Measurements from ENCODE around the gene MAP4K4.

The MAP4K4 gene

GRCh38 chr2:101792208-101792607 lies 94.7 kb downstream of the MAP4K4 start:
- no peak for DNase-seq (ENCODE audit: low read depth)

DNA sequence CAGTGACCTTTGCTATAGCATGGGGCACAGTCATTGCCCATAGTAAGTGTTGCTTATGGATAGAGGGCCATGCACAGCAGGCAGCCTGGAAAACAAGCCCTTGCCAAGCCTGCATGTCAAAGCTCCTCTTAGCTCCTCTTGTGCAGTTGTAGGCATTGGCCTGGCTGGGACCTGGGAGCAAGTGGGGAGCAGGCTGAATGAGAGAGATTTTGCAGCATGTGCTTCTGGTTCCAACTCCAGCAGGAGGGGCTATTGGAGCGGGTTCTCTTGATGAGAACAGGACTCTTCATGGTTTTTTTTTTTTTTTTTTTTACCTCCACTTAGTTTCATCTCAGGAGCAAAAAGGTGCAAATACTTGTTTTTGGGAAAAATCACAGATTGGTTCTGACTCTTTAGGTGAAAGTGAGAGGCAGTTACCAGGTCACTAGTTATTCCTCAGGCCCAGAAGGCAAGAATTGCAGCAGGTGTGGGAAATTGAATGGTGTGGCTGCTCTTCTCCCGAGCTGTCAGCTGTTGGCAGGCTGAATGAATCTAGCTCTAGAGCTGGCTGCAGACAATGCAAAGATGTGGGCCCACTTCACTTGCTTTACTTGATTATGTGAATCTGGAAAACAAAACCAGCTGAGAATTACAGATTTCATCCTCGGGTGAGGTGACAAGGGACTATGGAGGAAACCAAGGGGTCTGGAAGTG lies 95.9 kb downstream of the MAP4K4 start:
- peak; percentile 45 for DNase-seq (ENCODE audit: low read depth)

- DNase-seq (ENCODE audit: low read depth) = no peak
Measured at GRCh38 chr2:101794141-101794540, 96.6 kb downstream of the MAP4K4 start.

- DNase-seq (ENCODE audit: low read depth) = peak; percentile 31
Measured at GRCh38 chr2:101795033-101795432, 97.5 kb downstream of the MAP4K4 start.

- DNase-seq (ENCODE audit: low read depth) = no peak
Measured at GRCh38 chr2:101796825-101797600, 99.5 kb downstream of the MAP4K4 start.

- DNase-seq (ENCODE audit: low read depth) = no peak
Measured at GRCh38 chr2:101801496-101801895, 104.0 kb downstream of the MAP4K4 start.

DNA sequence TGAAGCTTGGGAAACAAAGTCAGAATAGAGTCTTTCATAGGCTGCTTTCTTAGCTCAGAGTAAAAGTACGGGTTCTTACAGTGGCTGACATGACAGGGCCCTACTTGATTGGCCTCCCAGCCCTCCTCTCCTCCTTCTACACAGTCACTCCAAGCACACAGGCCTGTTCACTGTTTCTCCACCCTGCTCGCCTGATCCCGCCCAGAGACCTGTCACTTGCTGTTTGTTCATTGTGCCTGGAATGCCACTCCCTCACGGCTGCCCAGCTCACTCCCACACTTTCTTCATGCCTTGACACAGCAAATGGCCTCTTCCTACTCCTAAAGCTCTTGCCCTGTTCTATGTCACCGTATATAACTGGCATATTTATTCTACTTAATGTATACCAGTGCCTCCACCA lies 104.8 kb downstream of the MAP4K4 start:
- DNase-seq (ENCODE audit: low read depth) = peak; percentile 44

- peak; percentile 70 for DNase-seq (ENCODE audit: low read depth)
Measured at GRCh38 chr2:101803128-101803527, 105.6 kb downstream of the MAP4K4 start.

DNA sequence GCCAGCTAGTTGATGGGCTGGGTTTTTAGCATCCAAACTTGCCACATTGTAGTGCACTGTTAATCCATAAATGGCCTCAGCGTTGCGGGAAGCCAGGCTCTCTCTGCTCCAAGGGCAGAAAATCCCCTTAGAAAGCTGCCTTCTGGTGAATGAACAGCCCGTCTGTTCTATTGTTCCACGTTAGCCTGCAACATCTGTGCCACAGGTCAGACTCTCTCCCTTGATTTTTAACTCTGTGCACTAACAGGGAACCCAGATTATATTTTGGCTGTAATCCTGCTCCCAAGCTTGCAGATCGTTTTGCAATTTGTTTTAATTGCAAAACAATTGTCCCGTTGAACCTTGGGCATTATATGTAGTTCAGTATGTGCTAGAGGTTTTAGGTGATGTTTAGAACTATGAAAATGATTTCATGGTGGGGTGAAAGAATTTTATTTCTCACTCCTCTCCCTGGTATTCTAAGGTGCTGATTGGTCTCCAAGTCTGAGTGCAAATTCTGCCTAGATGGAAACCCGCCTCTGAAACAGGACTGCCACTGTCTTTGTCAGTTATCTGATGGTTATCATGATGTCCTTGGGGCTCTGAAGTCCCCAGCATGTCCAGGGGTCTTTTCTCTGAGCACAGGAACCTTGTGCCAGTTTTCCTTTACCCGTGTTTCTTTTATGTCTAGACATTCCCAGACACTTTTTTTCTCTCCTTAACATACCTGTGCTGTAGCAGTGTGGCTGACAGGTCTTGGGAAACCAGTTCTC lies 106.6 kb downstream of the MAP4K4 start:
- no peak for DNase-seq (ENCODE audit: low read depth)

DNA sequence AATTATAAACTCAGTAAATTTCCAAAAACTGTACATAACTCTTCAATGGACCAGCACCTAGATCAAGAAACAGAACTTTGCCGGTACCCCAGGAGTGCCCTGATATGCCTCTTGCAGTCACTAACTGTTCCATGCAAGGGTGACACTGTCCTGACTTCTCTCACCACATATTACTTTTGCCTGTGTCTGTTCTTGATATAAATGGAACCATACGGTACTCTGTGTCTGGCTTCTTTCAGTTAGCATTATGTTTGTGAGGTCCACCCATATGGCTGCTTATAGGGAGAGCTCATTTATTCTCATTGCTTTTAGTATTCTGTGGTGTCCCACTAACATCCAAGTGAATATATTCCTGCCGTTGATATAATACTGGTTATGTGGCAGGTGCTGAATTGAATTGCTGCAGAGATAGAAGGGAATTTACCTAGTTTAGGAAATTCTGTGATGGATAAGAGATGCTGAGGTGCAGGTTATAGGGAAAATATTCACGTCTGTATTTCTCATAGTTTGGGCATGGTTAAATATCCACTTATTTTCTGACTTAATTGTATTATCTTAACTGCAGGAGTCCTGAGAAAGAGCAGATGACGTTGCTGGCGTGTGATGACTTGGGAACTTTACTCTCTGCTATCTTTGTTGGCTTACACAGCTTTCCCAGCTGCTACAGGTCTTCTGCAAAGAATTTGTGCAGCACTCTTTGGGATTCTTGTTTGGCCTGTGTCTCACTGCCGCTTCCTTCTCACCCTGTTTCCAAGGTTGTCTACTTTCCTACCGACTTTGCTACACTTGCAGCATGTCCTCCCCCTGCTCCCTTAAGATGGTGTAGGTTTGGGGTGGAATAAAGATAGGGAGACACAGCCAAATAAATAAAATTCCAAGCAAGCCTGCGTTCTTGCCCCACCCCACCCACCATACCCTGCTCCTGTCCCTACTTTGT lies 107.9 kb downstream of the MAP4K4 start:
- peak; percentile 61 for DNase-seq (ENCODE audit: low read depth)

- DNase-seq (ENCODE audit: low read depth) = peak; percentile 95
Measured at GRCh38 chr2:101806123-101806522, 108.6 kb downstream of the MAP4K4 start.

- peak; percentile 27 for DNase-seq (ENCODE audit: low read depth)
Measured at GRCh38 chr2:101806701-101807100, 109.2 kb downstream of the MAP4K4 start.

- DNase-seq (ENCODE audit: low read depth) = no peak
Measured at GRCh38 chr2:101807242-101807641, 109.7 kb downstream of the MAP4K4 start.

DNA sequence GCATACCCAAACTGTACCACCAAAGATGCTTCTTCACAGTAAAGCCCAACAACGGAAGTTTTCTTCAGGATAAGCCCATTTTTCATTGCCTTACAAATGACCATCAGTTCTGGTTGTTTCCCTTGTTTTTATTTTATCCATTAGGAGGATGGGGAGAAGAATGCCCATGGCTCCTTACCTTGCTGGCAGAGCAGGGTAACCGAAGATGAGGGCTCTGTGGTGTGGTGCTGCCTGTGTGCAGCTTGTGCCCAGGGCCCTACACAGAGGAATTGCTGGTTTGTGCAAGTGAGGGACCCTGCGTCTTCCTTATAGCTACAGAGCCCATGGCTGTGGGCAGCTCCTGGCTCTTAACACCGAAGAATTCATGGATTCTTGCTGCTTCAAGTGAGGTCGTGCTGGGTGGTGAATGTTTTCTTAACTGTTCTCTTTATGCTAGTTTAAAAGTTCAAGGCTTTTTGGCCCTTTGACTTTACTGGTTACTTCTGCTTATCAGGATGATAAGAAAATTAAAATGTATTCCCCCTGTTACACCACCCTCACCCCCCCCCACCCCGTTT lies 110.6 kb downstream of the MAP4K4 start:
- DNase-seq (ENCODE audit: low read depth) = no peak

GRCh38 chr2:101809698-101810097 lies 112.2 kb downstream of the MAP4K4 start:
- DNase-seq (ENCODE audit: low read depth) = no peak

GRCh38 chr2:101811226-101812015 lies 113.9 kb downstream of the MAP4K4 start:
- DNase-seq (ENCODE audit: low read depth) = no peak

DNA sequence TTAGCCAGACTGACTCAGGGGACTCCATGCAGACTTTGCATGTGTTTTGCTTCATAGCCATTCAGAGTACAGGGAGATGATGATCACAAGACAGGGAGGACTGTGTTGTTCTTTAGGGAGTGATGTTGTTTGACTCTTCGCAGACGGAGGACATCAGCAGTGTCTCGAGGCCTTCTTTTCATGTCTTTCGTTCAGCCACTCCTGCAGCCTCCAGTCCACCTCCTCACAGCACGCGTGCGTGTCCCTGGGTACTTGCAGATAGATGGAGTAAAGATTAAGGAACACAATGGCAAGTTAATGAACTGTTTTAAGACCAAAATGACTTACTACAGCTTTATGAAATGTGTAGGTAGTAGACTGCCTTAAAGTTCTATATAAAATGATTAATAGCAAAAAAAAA lies 114.7 kb downstream of the MAP4K4 start:
- DNase-seq (ENCODE audit: low read depth) = no peak

DNA sequence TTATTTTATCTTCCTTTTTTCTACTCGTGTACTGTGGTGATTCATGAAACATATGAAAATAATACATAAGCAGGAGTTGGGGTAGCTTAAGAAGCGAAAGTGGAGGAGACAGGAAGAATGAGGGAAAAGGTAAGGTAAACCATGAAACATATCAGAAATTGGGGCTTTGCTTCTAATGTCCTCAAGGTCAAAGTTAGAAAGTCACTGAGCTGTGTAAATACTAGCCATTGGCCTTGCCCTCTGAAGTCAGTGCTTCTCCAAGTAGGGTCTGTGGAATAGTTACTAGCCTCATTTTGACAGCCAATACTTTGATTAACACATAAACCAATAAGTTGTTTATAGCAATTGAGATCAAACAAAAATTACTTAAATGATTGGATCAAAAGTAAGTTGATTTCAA lies 117.2 kb downstream of the MAP4K4 start:
- DNase-seq (ENCODE audit: low read depth) = no peak

- no peak for DNase-seq (ENCODE audit: low read depth)
Measured at GRCh38 chr2:101815154-101815553, 117.6 kb downstream of the MAP4K4 start.

- no peak for DNase-seq (ENCODE audit: low read depth)
Measured at GRCh38 chr2:101815739-101816391, 118.4 kb downstream of the MAP4K4 start.
